Activated CD8-positive, alpha-beta memory T cell treated with anti-CD3 and anti-CD28 coated beads, Interleukin-2, amount 50 U/mL, for 4 hours (primary cell): ENCODE data around the gene TNFRSF12A.

ENCODE experiments used
- DNase-seq: peaks from one replicate; pipeline ENCODE4 v3.0.0-alpha.2; 2020

TNFRSF12A gene

GRCh38 chr16:3070608-3071111, 50.5 kb downstream of the TNFRSF12A start:
- no peak for DNase-seq

- DNase-seq = no peak
Observed at GRCh38 chr16:3071655-3072054, 51.5 kb downstream of the TNFRSF12A start.
